Motor neuron (in vitro differentiated cells): ENCODE measurements around the gene DCLK1. TPM values are rescaled to one million over a fixed set of nuclear protein-coding genes. Genes with fewer than 3 reads are reported as not detected.
A peak's percentile ranks its signal among the peaks of the same experiment; 100 is the strongest.
"Not testable (repeated sequence)": the region's sequence is repeated elsewhere in the genome, so short reads cannot be mapped to it uniquely, and the experiment has no call there.

Source experiments
- ATAC-seq, 8 experiments: fragments of 200-7000 bp; cut with Tn5 transposase; replicated peaks in 6 of 8; 2 replicates each; pipeline ENCODE4 v1.8.0; 2021; ENCODE audit warnings: mild to moderate bottlenecking in 8 of 8, moderate library complexity in 8 of 8
- H3K27ac ChIP-seq, 2 donors: fragments of 250-450 bp; sonication (Bioruptor Pico); 2 replicates each; pipeline ENCODE4 v1.9.0; 2021; ENCODE audit warnings: antibody characterized with exemption in 2 of 2, mild to moderate bottlenecking in 2 of 2, moderate library complexity in 1 of 2
- H3K4me1 ChIP-seq, 2 donors: fragments of 250-450 bp; sonication (Bioruptor Pico); replicated peaks in 1 of 2; 2 replicates each; pipeline ENCODE4 v1.6.1; 2021; ENCODE audit warnings: antibody characterized with exemption in 2 of 2, mild to moderate bottlenecking in 2 of 2, moderate library complexity in 1 of 2
- H3K4me3 ChIP-seq, 5 donors: fragments of 250-450 bp; sonication (Bioruptor Pico); 2 replicates each; pipeline ENCODE4 v1.9.0; 2021; ENCODE audit warnings: antibody characterized with exemption in 5 of 5, mild to moderate bottlenecking in 5 of 5, moderate library complexity in 4 of 5
- WGBS, 10 experiments: fragments of 450-650 bp; shearing (Covaris generic); methylation state at CpG; one replicate each; pipeline ENCODE4 v1.0.0; 2022; 5-methylcytosine and 5-hydroxymethylcytosine counted together
- in situ Hi-C, 9 experiments: fragments of 400-800 bp; cut with MboI; loops; one replicate each; pipeline ENCODE4 v1.15.0; 2021; ENCODE audit warnings: low sequenced_read_pairs in 9 of 9, low pct_unique_long_range_greater_than_20kb in 2 of 9; ENCODE audit not compliant: unreplicated experiment in 9 of 9
- total RNA-seq, 8 experiments: library from RNA; unstranded; fragments of 300-600 nt; gene quantifications; 2 replicates each; pipeline versions ENCODE4 v1.2.3 to v1.2.4, GENCODE V29; 2022

DCLK1 gene
- total RNA-seq, 8 experiments from 2014 or later, result 25.3 to 117 (median 58.2) TPM

GRCh38 chr13:36070504-36071192 is 60.5 kb downstream of the DCLK1 start:
- H3K27ac ChIP-seq, H3K4me3 ChIP-seq, in situ Hi-C loops: not testable (repeated sequence)
- H3K4me1 ChIP-seq, result peaks cover 2 to 21% of the 10 kb centered on the region in 2 donors
- 12 to 100% (median 94%) methylated on average over 1 to 9 of the region's 12 CpGs for WGBS, 10 experiments
- ATAC-seq, result peak in 1 of 8 experiments; percentile 27

- in situ Hi-C loops, result no loop called here
- no peak overlapping the region for H3K4me3 ChIP-seq
- peaks cover 2 to 20% of the 10 kb centered on the region in 2 donors for H3K4me1 ChIP-seq
- no peak for ATAC-seq
- WGBS, 10 experiments, result 0 to 100% (median 78%) methylated on average over 4 to 6 of the region's 6 CpGs; no CpG with 5 or more reads in 1 of the 10 experiments
- H3K27ac ChIP-seq, result no peak overlapping the region
Measured at GRCh38 chr13:36069881-36070366, 61.3 kb downstream of the DCLK1 start.

- Histone ChIP-seq H3K27ac (no peak overlapping the region), H3K4me1 (peaks cover under 1 to 14% of the 10 kb centered on the region in 2 donors), H3K4me3 (no peak overlapping the region)
- 19 to 100% (median 76%) methylated on average over 2 to 3 of the region's 3 CpGs for WGBS, 10 experiments
- no peak for ATAC-seq
- in situ Hi-C loops, result no loop called here
Measured at GRCh38 chr13:36068991-36069390, 62.2 kb downstream of the DCLK1 start.

GRCh38 chr13:36068566-36068965 is 62.6 kb downstream of the DCLK1 start:
- Histone ChIP-seq H3K4me1 (peaks cover 0 to 14% of the 10 kb centered on the region in 2 donors), H3K4me3 (no peak overlapping the region), H3K27ac (no peak overlapping the region)
- 29 to 100% (median 88%) methylated on average over 1 of the region's 1 CpG; no CpG with 5 or more reads in 5 of the 10 experiments for whole genome bisulfite sequencing, 10 experiments
- ATAC-seq, result no peak
- in situ Hi-C loops, result no loop called here

DNA sequence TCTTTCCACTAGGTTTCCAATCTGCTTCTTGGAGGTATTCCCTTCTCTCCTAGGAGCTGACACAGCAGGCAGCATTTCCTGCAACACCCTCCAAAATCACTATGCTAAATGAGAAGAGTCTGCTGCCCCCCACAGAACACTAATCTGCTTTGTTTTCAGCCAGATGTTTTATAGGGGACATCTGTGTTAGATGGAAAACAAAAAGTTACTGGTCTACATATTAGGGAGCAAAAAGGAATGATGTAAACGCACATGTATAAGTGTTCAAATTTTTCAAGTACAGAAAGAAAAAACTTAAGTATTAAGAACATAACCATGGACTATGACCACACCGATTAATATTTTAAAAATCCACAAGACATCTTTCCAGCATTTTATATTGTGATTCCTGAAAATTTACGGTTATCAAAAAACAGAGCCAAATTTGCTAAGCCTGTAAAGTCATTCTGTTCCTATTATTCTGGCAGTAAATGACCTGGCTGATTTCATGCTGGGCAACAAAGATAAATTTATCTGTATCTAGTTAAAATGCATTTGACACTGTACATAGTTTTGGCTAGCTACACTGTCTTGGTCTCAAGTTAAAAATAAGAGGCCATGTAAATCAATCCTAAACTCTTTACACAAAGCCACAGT is 63.3 kb downstream of the DCLK1 start:
- in situ Hi-C loops, result no loop called here
- Histone ChIP-seq H3K27ac (no peak overlapping the region), H3K4me1 (peaks cover 0 to 12% of the 10 kb centered on the region in 2 donors), H3K4me3 (no peak overlapping the region)
- peak in 1 of 8 experiments; percentile 70 for ATAC-seq
- WGBS, 10 experiments, result 5 to 74% (median 53%) methylated on average over 1 to 3 of the region's 3 CpGs; no CpG with 5 or more reads in 1 of the 10 experiments

GRCh38 chr13:36062249-36062648 is 68.9 kb downstream of the DCLK1 start:
- WGBS, 10 experiments, result 0 to 100% (median 64%) methylated on average over 1 of the region's 1 CpG; no CpG with 5 or more reads in 4 of the 10 experiments
- peaks cover 4 to 10% of the 10 kb centered on the region in 2 donors for H3K4me1 ChIP-seq
- no peak overlapping the region for H3K27ac ChIP-seq
- in situ Hi-C loops, result no loop called here
- ATAC-seq, result no peak
- no peak overlapping the region for H3K4me3 ChIP-seq

- Histone ChIP-seq H3K4me3 (no peak overlapping the region), H3K4me1 (peaks cover 4 to 11% of the 10 kb centered on the region in 2 donors), H3K27ac (no peak overlapping the region)
- ATAC-seq, result no peak
- in situ Hi-C loops, result no loop called here
- WGBS, 10 experiments, result 7 to 100% (median 62%) methylated on average over 1 to 4 of the region's 4 CpGs
Measured at GRCh38 chr13:36061621-36062020, 69.6 kb downstream of the DCLK1 start.

GRCh38 chr13:36061054-36061453 is 70.1 kb downstream of the DCLK1 start:
- no peak for ATAC-seq
- H3K27ac ChIP-seq, result no peak overlapping the region
- H3K4me3 ChIP-seq, result no peak overlapping the region
- 0 to 100% (median 86%) methylated on average over 1 to 4 of the region's 4 CpGs for WGBS, 10 experiments
- H3K4me1 ChIP-seq, result peaks cover 4 to 11% of the 10 kb centered on the region in 2 donors
- in situ Hi-C loops, result no loop called here

- in situ Hi-C loops, result no loop called here
- Histone ChIP-seq H3K4me3 (no peak overlapping the region), H3K4me1 (peaks cover 4 to 11% of the 10 kb centered on the region in 2 donors), H3K27ac (no peak overlapping the region)
- no peak for ATAC-seq
- 20 to 80% (median 60%) methylated on average over 1 of the region's 1 CpG; no CpG with 5 or more reads in 3 of the 10 experiments for WGBS, 10 experiments
Measured at GRCh38 chr13:36059321-36059720, 71.9 kb downstream of the DCLK1 start.

DNA sequence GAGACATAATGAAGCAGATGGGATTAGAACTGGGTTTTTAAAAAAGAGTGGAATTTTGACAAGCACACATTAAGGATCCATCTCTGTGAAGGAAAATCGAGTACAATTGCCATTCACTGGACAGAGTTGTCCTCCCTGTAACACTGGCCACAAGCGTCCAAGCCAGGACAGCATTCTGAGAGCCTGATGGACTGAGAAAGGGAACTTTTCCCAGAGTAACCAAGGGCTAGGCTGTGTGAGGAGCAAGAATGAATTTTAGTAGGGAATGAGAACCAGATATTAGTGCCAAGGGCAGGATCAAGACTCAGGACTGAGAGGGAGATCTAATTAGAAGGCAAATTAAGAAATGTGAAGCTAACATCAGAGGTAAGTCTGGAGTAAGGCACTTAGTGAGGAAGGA is 73.1 kb downstream of the DCLK1 start:
- Histone ChIP-seq H3K4me1 (peaks cover 4 to 11% of the 10 kb centered on the region in 2 donors), H3K27ac (no peak overlapping the region), H3K4me3 (no peak overlapping the region)
- no peak for ATAC-seq
- 0 to 100% (median 82%) methylated on average over 1 to 2 of the region's 2 CpGs; no CpG with 5 or more reads in 1 of the 10 experiments for WGBS, 10 experiments
- in situ Hi-C loops, result no loop called here

DNA sequence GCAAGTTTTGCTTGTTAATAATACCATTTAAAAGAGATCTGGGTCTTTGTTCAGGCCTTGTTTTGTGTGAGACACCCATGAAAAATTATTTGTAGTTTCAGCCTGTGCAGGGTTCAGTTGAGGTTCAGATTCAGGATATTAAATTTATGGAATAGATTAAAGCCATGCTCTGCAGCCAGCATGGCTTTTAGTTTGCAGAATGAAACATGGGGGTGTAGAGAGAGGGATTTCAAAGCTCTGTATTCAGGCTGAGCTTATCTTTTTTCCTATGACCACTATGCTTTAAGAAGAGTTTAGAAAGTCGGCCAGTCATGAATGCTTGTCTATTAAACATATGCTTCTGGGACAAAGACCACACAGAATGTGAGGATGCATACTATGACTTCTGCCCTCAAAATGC is 73.6 kb downstream of the DCLK1 start:
- in situ Hi-C loops, result no loop called here
- ATAC-seq, result peak in 1 of 8 experiments; percentile 76
- Histone ChIP-seq H3K4me1 (peaks cover 4 to 11% of the 10 kb centered on the region in 2 donors), H3K27ac (no peak overlapping the region), H3K4me3 (no peak overlapping the region)
- 0 to 100% (median 74%) methylated on average over 1 of the region's 1 CpG; no CpG with 5 or more reads in 4 of the 10 experiments for WGBS, 10 experiments

- WGBS, 10 experiments, result 0 to 100% (median 82%) methylated on average over 1 to 3 of the region's 3 CpGs; no CpG with 5 or more reads in 3 of the 10 experiments
- ATAC-seq, result no peak
- peaks cover 4 to 11% of the 10 kb centered on the region in 2 donors for H3K4me1 ChIP-seq
- no peak overlapping the region for H3K27ac ChIP-seq
- no peak overlapping the region for H3K4me3 ChIP-seq
- in situ Hi-C loops, result no loop called here
Measured at GRCh38 chr13:36057041-36057440, 74.1 kb downstream of the DCLK1 start.

DNA sequence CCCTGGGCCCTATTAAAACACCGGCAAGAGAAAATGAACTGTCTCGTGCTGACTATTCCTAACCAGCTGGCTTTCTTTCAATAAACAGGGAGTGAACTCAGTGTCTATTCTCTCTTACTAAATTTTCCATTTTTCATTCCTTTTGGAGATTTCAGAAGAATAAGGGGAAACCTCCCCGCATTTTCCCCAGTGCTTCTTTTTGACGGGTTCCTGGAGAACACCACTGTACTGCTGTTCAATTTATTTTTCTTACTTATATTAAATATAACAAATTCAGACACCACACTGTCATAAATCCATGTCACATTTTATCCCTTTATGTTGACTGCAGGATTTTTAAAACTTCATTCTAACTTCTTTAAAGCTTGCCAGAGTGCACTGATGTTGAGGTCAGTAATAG is 75.8 kb downstream of the DCLK1 start:
- in situ Hi-C loops, result no loop called here
- Histone ChIP-seq H3K27ac (no peak overlapping the region), H3K4me3 (no peak overlapping the region), H3K4me1 (peaks cover 4 to 15% of the 10 kb centered on the region in 2 donors)
- ATAC-seq, result no peak
- 53 to 100% (median 92%) methylated on average over 1 to 4 of the region's 4 CpGs for WGBS, 10 experiments
